Aortic smooth muscle cell (primary cell): ENCODE data around the gene PROB1. TPM values are rescaled to one million over a fixed set of nuclear protein-coding genes. Genes with fewer than 3 reads are reported as not detected.

ENCODE experiments used
- total RNA-seq: library from RNA; depleted of rRNA; stranded (reverse); fragments of >200 nt; gene quantifications from 2 replicates; pipeline ENCODE4 v1.2.3, GENCODE V29; 2014

The PROB1 gene
- 0.31 and 0.40 TPM in 2 replicates for total RNA-seq

GRCh38 chr5:139394654-139395566, at the start of gene PROB1:
TSS of gene PROB1 (minus strand) at chr5:139395104. CDS start at chr5:139395081, 23 bp downstream.

GRCh38 chr5:139439013-139439903, 44.4 kb upstream of the PROB1 start, which contains the start of gene DNAJC18:
TSS of gene DNAJC18 (minus strand) at chr5:139439525. CDS start at chr5:139439445, 80 bp downstream.

GRCh38 chr5:139403787-139404483, 9.0 kb upstream of the PROB1 start, which contains the start of gene SPATA24:
TSS of gene SPATA24 (minus strand) at chr5:139404089. CDS start at chr5:139404060, 29 bp downstream.

GRCh38 chr5:139389701-139390638, 4.9 kb downstream of the PROB1 start, which contains the start of gene MZB1:
TSS of gene MZB1 (minus strand) at chr5:139389913. CDS start at chr5:139389856, 57 bp downstream.

GRCh38 chr5:139383275-139383992, 11.5 kb downstream of the PROB1 start, which contains the start of gene SLC23A1:
TSS of gene SLC23A1 (minus strand) at chr5:139383297. CDS start at chr5:139383253, 44 bp downstream.

GRCh38 chr5:139341689-139342422, 53.0 kb downstream of the PROB1 start, which contains the start of gene PAIP2:
TSS of gene PAIP2 (plus strand) at chr5:139341854. CDS start at chr5:139363785, 21,931 bp downstream.

Other genes starting within 250 kb of the PROB1 start
- 83.8 and 86.5 TPM in 2 replicates for gene SIL1, start 196.7 kb downstream of the PROB1 start, total RNA-seq
- 214 and 265 TPM in 2 replicates for gene MATR3, start 101.4 kb downstream of the PROB1 start, total RNA-seq
- gene PAIP2, start 53.2 kb downstream of the PROB1 start, total RNA-seq: 54.9 and 65.0 TPM in 2 replicates
- not detected in 2 replicates for gene SLC23A1, start 11.8 kb downstream of the PROB1 start, total RNA-seq
- gene MZB1, start 5.2 kb downstream of the PROB1 start, total RNA-seq: 0.13 TPM in 1 of 2 replicates, not detected in the other
- gene SPATA24, start 9.0 kb upstream of the PROB1 start, total RNA-seq: 7.0 and 9.6 TPM in 2 replicates
- gene DNAJC18, start 44.4 kb upstream of the PROB1 start, total RNA-seq: 6.2 and 6.9 TPM in 2 replicates
- gene ECSCR, start 67.6 kb upstream of the PROB1 start, total RNA-seq: 6.8 and 13.7 TPM in 2 replicates
- not detected in 2 replicates for gene SMIM33, start 75.9 kb upstream of the PROB1 start, total RNA-seq
- gene STING1, start 87.7 kb upstream of the PROB1 start, total RNA-seq: 57.2 and 98.0 TPM in 2 replicates
- 48.7 and 50.7 TPM in 2 replicates for gene UBE2D2, start 166.2 kb upstream of the PROB1 start, total RNA-seq